Calu3 (cell line): ENCODE results near the gene PRSS2. TPM values are rescaled to one million over a fixed set of nuclear protein-coding genes. Genes with fewer than 3 reads are reported as not detected.

Experiments
- BruUV-seq: library from RNA; stranded (reverse); fragments of 400-500 nt; replicated peaks from 2 replicates; lab custom pipeline; 2021; lab: Mats Ljungman, UMichigan
- CTCF ChIA-PET: fragments of 300-600 bp; sonication (Branson Sonifier 250); formaldehyde crosslinking; loops from one replicate; lab custom pipeline; 2022; ENCODE audit warnings: antibody characterized with exemption; lab: Charles Lee
- DNase-seq: peaks from one replicate; pipeline ENCODE4 v3.0.0; 2022
- H3K27ac Mint-ChIP-seq: one replicate; pipeline ENCODE4 v1.8.0; 2022; ENCODE audit warnings: mixed read lengths; ENCODE audit not compliant: unreplicated experiment
- H3K27me3 Mint-ChIP-seq: one replicate; pipeline ENCODE4 v1.8.0; 2022; ENCODE audit warnings: mixed read lengths; ENCODE audit not compliant: unreplicated experiment
- H3K36me3 Mint-ChIP-seq: one replicate; pipeline ENCODE4 v1.8.0; 2022; ENCODE audit warnings: mild to moderate bottlenecking, moderate library complexity, mixed read lengths; ENCODE audit not compliant: insufficient read depth, unreplicated experiment
- H3K4me1 Mint-ChIP-seq: one replicate; pipeline ENCODE4 v1.8.0; 2022; ENCODE audit warnings: mild to moderate bottlenecking, low read depth, mixed read lengths; ENCODE audit not compliant: unreplicated experiment
- H3K4me3 Mint-ChIP-seq: one replicate; pipeline ENCODE4 v1.8.0; 2022; ENCODE audit warnings: mild to moderate bottlenecking, low read depth, moderate library complexity, mixed read lengths; ENCODE audit not compliant: unreplicated experiment
- H3K9me3 Mint-ChIP-seq: one replicate; pipeline ENCODE4 v1.8.0; 2022; ENCODE audit warnings: low read depth, mixed read lengths; ENCODE audit not compliant: unreplicated experiment
- CTCF ChIP-seq: fragments of 200-600 bp; IDR thresholded peaks from one replicate; pipeline ENCODE4 v1.8.0; 2022; ENCODE audit warnings: antibody characterized with exemption; ENCODE audit not compliant: unreplicated experiment
- intact Hi-C: fragments of 100-400 bp; cut with micrococcal nuclease; formaldehyde crosslinking; loops from one replicate; pipeline ENCODE4 v1.10.0; 2022; ENCODE audit not compliant: unreplicated experiment
- total RNA-seq: library from RNA; stranded (reverse); gene quantifications from 2 replicates; pipeline ENCODE4 v1.2.3, GENCODE V29; 2022

The PRSS2 gene
- total RNA-seq, 1 experiment from 2014 or later = 0.64 TPM

- H3K27ac Mint-ChIP-seq = no peak overlapping the region
- H3K36me3 Mint-ChIP-seq = peaks cover 4% of the 10 kb centered on the region
- no TSS peak for BruUV-seq
- peaks cover 44% of the 10 kb centered on the region for H3K27me3 Mint-ChIP-seq
- CTCF ChIA-PET = interaction anchor here (1.4 kb wide), 1 partner anchor 23 kb away, joined by 6 read pairs; no protein-coding TSS in a partner anchor
- TF ChIP-seq CTCF = no peak
- no peak for DNase-seq
- H3K4me1 Mint-ChIP-seq = peaks cover 11% of the 10 kb centered on the region
- no peaks in the 10 kb centered on the region for H3K9me3 Mint-ChIP-seq
- no peak overlapping the region for H3K4me3 Mint-ChIP-seq
- intact Hi-C loops = no loop called here
Measured at GRCh38 chr7:142787783-142788182, 17.0 kb downstream of the PRSS2 start.

GRCh38 chr7:142788303-142789289, 17.8 kb downstream of the PRSS2 start:
- Mint-ChIP-seq H3K36me3 (peaks cover under 1% of the 10 kb centered on the region), H3K27ac (no peak overlapping the region), H3K27me3 (peaks cover 52% of the 10 kb centered on the region), H3K4me3 (no peak overlapping the region), H3K9me3 (no peaks in the 10 kb centered on the region), H3K4me1 (peaks cover 7% of the 10 kb centered on the region)
- no peak for TF ChIP-seq CTCF
- BruUV-seq = no TSS peak
- CTCF ChIA-PET = interaction anchor here (0.7 kb wide), 1 partner anchor 156 kb away, joined by 3 read pairs; no protein-coding TSS in a partner anchor
- intact Hi-C loops = no loop called here
- DNase-seq = no peak

- Mint-ChIP-seq H3K27ac (no peak overlapping the region), H3K27me3 (peaks cover 61% of the 10 kb centered on the region), H3K36me3 (no peaks in the 10 kb centered on the region), H3K4me1 (peaks cover 12% of the 10 kb centered on the region), H3K4me3 (no peak overlapping the region), H3K9me3 (no peaks in the 10 kb centered on the region)
- CTCF ChIA-PET = no interaction called here
- BruUV-seq = no TSS peak
- DNase-seq = no peak
- intact Hi-C loops = no loop called here
- TF ChIP-seq CTCF = no peak
Measured at GRCh38 chr7:142789441-142789840, 18.7 kb downstream of the PRSS2 start.

GRCh38 chr7:142790056-142790455, 19.3 kb downstream of the PRSS2 start:
- intact Hi-C loops = no loop called here
- Mint-ChIP-seq H3K27me3 (peaks cover 67% of the 10 kb centered on the region), H3K27ac (no peak overlapping the region), H3K4me3 (no peak overlapping the region), H3K36me3 (no peaks in the 10 kb centered on the region), H3K9me3 (no peaks in the 10 kb centered on the region), H3K4me1 (peaks cover 14% of the 10 kb centered on the region)
- no peak for TF ChIP-seq CTCF
- DNase-seq = no peak
- no TSS peak for BruUV-seq
- CTCF ChIA-PET = interaction anchor here (0.6 kb wide), 1 partner anchor 64 kb away, joined by 4 read pairs; no protein-coding TSS in a partner anchor
